ENCODE results near the gene NKAIN2. TPM values are rescaled to one million over a fixed set of nuclear protein-coding genes. Genes with fewer than 3 reads are reported as not detected.

Gene NKAIN2
- total and polyA plus RNA-seq, 9 of the 15 experiments (the other 6 are each of a cell fraction or from before 2014, with no cell fraction given) = not detected

GRCh38 chr6:124040655-124041054, 237.0 kb downstream of the NKAIN2 start:
- intact Hi-C loops (cut with micrococcal nuclease) = no loop called here
- ATAC-seq = no peak

More at GRCh38 chr6:124040655-124041054, 237.0 kb downstream of the NKAIN2 start:
- Histone ChIP-seq H3K9me3 (replicated peaks; ENCODE audit: control insufficient read depth, insufficient read depth, low read depth, low read length) (0 out of 2 replicates have a peak, but pooled peaks cover 1% of the 10 kb centered on the region), H3K9ac (ENCODE audit: insufficient read depth in 1 of 2, low read depth in 2 of 2, low read length in 2 of 2) (no peak overlapping the region), H2AFZ (ENCODE audit: low read depth, low read length) (no peak overlapping the region), H3K4me2 (ENCODE audit: insufficient read depth, low read length) (no peak overlapping the region), H3K4me1 (replicated peaks in 1 of 2; ENCODE audit: control insufficient read depth in 2 of 2, insufficient read depth in 2 of 2, low read length in 2 of 2) (no peaks in the 10 kb centered on the region), H3K36me3 (ENCODE audit: control insufficient read depth, insufficient read depth, low read length) (no peaks in the 10 kb centered on the region), H3K79me2 (ENCODE audit: control insufficient read depth, insufficient read depth, low read length) (no peaks in the 10 kb centered on the region), H3K4me3 (no peak overlapping the region), H3K9me1 (ENCODE audit: control insufficient read depth, insufficient read depth, low read length) (no peaks in the 10 kb centered on the region), H3K27ac (ENCODE audit: extremely low read depth, low read depth, low read length) (no peak overlapping the region), H3K27me3 (ENCODE audit: control insufficient read depth in 2 of 2, insufficient read depth in 2 of 2, low read length in 2 of 2) (no peaks in the 10 kb centered on the region), H4K20me1 (replicated peaks; ENCODE audit: control insufficient read depth, insufficient read depth, low read length) (no peaks in the 10 kb centered on the region)
- no peak for FAIRE-seq
- CTCF ChIA-PET (ENCODE audit: low intra/inter-chr PET ratio) = no interaction called here
- no peak for DNase-seq (ENCODE audit: extremely low read depth in 1 of 4, low spot score in 3 of 4)
- in situ Hi-C loops (cut with MboI) = no loop called here
- TF ChIP-seq, protein P1, sequence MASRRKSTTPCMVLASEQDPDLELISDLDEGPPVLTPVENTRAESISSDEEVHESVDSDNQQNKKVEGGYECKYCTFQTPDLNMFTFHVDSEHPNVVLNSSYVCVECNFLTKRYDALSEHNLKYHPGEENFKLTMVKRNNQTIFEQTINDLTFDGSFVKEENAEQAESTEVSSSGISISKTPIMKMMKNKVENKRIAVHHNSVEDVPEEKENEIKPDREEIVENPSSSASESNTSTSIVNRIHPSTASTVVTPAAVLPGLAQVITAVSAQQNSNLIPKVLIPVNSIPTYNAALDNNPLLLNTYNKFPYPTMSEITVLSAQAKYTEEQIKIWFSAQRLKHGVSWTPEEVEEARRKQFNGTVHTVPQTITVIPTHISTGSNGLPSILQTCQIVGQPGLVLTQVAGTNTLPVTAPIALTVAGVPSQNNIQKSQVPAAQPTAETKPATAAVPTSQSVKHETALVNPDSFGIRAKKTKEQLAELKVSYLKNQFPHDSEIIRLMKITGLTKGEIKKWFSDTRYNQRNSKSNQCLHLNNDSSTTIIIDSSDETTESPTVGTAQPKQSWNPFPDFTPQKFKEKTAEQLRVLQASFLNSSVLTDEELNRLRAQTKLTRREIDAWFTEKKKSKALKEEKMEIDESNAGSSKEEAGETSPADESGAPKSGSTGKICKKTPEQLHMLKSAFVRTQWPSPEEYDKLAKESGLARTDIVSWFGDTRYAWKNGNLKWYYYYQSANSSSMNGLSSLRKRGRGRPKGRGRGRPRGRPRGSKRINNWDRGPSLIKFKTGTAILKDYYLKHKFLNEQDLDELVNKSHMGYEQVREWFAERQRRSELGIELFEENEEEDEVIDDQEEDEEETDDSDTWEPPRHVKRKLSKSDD (conservative IDR thresholded peaks at IDR 0.05; ENCODE audit: low read length) = no peak
- no peak for TF ChIP-seq RUNX1 (IDR thresholded peaks at IDR 0.05; ENCODE audit: low read depth)
- no peak for TF ChIP-seq TCF7L2 (IDR thresholded peaks at IDR 0.05; ENCODE audit: low read depth, low read length)
- TF ChIP-seq SETDB1 (IDR thresholded peaks at IDR 0.05; ENCODE audit: low read length) = no peak
- no peak for TF ChIP-seq TCF3 (CRISPR knock-in tag; IDR thresholded peaks at IDR 0.05)
- TF ChIP-seq SNIP1 (IDR thresholded peaks at IDR 0.05; ENCODE audit: low read depth) = no peak
- TF ChIP-seq, protein P2, sequence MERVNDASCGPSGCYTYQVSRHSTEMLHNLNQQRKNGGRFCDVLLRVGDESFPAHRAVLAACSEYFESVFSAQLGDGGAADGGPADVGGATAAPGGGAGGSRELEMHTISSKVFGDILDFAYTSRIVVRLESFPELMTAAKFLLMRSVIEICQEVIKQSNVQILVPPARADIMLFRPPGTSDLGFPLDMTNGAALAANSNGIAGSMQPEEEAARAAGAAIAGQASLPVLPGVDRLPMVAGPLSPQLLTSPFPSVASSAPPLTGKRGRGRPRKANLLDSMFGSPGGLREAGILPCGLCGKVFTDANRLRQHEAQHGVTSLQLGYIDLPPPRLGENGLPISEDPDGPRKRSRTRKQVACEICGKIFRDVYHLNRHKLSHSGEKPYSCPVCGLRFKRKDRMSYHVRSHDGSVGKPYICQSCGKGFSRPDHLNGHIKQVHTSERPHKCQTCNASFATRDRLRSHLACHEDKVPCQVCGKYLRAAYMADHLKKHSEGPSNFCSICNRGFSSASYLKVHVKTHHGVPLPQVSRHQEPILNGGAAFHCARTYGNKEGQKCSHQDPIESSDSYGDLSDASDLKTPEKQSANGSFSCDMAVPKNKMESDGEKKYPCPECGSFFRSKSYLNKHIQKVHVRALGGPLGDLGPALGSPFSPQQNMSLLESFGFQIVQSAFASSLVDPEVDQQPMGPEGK (CRISPR knock-in tag; IDR thresholded peaks at IDR 0.05; ENCODE audit: borderline replicate concordance) = no peak
- TF ChIP-seq DACH1 (IDR thresholded peaks at IDR 0.05; ENCODE audit: partially characterized antibody) = no peak
- POLR2A ChIA-PET = no interaction called here
- WGBS (ENCODE audit: insufficient coverage, low coverage, missing lambda C conversion rate) = 0% methylated on average over 2 of the region's 2 CpGs
- no TSS peak for BruUV-seq (replicated peaks)
